GM12878 (cell line): Measurements from ENCODE around the gene MAGIX. TPM values are rescaled to one million over a fixed set of nuclear protein-coding genes. Genes with fewer than 3 reads are reported as not detected.

ENCODE experiments used
- ATAC-seq: fragments of 200-7000 bp; cut with Tn5 transposase; 3 replicates; pipeline ENCODE4 v1.9.1; 2020; ENCODE audit warnings: mild to moderate bottlenecking, moderate library complexity
- BruUV-seq: library from RNA; stranded (reverse); fragments of 400-500 nt; replicated peaks from 2 replicates; lab custom pipeline; 2021; lab: Mats Ljungman, UMichigan
- CTCF ChIA-PET: fragments of 300-600 bp; sonication (Branson Sonifier 250); formaldehyde crosslinking; extraction: SDS; loops from one replicate; lab custom pipeline; 2021; ENCODE audit warnings: inconsistent platforms; lab: Yijun Ruan, JAX
- POLR2A ChIA-PET: fragments of 350-600 bp; formaldehyde crosslinking; extraction: SDS; loops from one replicate; lab custom pipeline; 2021; ENCODE audit warnings: inconsistent platforms; lab: Charles Lee
- RAD21 ChIA-PET: fragments of 300-600 bp; sonication (Branson Sonifier 250); formaldehyde crosslinking; loops from one replicate; lab custom pipeline; 2023; ENCODE audit warnings: antibody characterized with exemption; ENCODE audit not compliant: unreplicated experiment; lab: Charles Lee
- SMC1A ChIA-PET: fragments of 300-600 bp; sonication (Branson Sonifier 250); formaldehyde crosslinking; loops from one replicate; lab custom pipeline; 2023; ENCODE audit not compliant: unreplicated experiment, uncharacterized antibody; lab: Charles Lee
- DNase-seq: peaks from one replicate; pipeline ENCODE4 v3.0.0-alpha.2; 2011; ENCODE audit warnings: low read depth, low spot score
- FAIRE-seq: peaks from 3 replicates; lab custom pipeline; 2011; peaks lifted over from hg19 to GRCh38; lab: Jason Lieb, UNC
- H2AFZ ChIP-seq: 2 replicates; pipeline ENCODE4 v1.6.0; 2011; ENCODE audit warnings: low read depth, low read length, control low read depth; ENCODE audit not compliant: control insufficient read depth
- H3K27ac ChIP-seq: 2 replicates; pipeline ENCODE4 v1.5.1; 2011; ENCODE audit warnings: control low read depth; ENCODE audit not compliant: control insufficient read depth, insufficient read depth
- H3K27me3 ChIP-seq, 2 experiments: replicated peaks in 1 of 2; 2 replicates each; pipeline versions ENCODE4 v1.6.0 to v1.6.1; 2011; ENCODE audit warnings: low read length in 1 of 2; ENCODE audit not compliant: control insufficient read depth in 2 of 2, insufficient read depth in 2 of 2
- H3K36me3 ChIP-seq, 2 experiments: 2 replicates each; pipeline ENCODE4 v1.5.1; 2011; ENCODE audit warnings: low read length in 1 of 2; ENCODE audit not compliant: control insufficient read depth in 2 of 2, insufficient read depth in 2 of 2
- H3K4me1 ChIP-seq: 2 replicates; pipeline ENCODE4 v1.6.1; 2011; ENCODE audit warnings: mild to moderate bottlenecking, low read length, moderate library complexity, mixed read lengths; ENCODE audit not compliant: control insufficient read depth, insufficient read depth
- H3K4me2 ChIP-seq: 2 replicates; pipeline ENCODE4 v1.6.0; 2011; ENCODE audit warnings: control low read depth; ENCODE audit not compliant: control insufficient read depth, insufficient read depth
- H3K4me3 ChIP-seq: fragments of 200-600 bp; sonication (generic); 2 replicates; pipeline ENCODE4 v1.5.1; 2016
- H3K79me2 ChIP-seq: 2 replicates; pipeline ENCODE4 v1.6.0; 2011; ENCODE audit warnings: low read length; ENCODE audit not compliant: control insufficient read depth, insufficient read depth
- H3K9ac ChIP-seq: 2 replicates; pipeline ENCODE4 v1.8.0; 2011; ENCODE audit warnings: low read length, control low read depth, mixed read lengths; ENCODE audit not compliant: control insufficient read depth, insufficient read depth
- H3K9me3 ChIP-seq: replicated peaks from 3 replicates; pipeline ENCODE4 v1.5.1; 2011; ENCODE audit warnings: mild to moderate bottlenecking, low read length; ENCODE audit not compliant: control insufficient read depth, insufficient read depth
- H4K20me1 ChIP-seq: 2 replicates; pipeline ENCODE4 v1.6.0; 2011; ENCODE audit not compliant: control insufficient read depth, insufficient read depth
- BMI1 ChIP-seq: fragments of 450-650 bp; IDR thresholded peaks from 2 replicates; pipeline ENCODE4 v1.6.1; 2016; ENCODE audit warnings: mild to moderate bottlenecking, moderate library complexity, borderline replicate concordance
- CHD2 ChIP-seq: IDR thresholded peaks from 2 replicates; pipeline ENCODE4 v1.6.1; 2011; ENCODE audit warnings: low read depth, low read length, improper control_type of control experiment, borderline replicate concordance
- CUX1 ChIP-seq: IDR thresholded peaks from 2 replicates; pipeline ENCODE4 v1.6.1; 2012; ENCODE audit warnings: improper control_type of control experiment, low read depth, low read length; ENCODE audit not compliant: insufficient replicate concordance
- DPF2 ChIP-seq: fragments of 450-650 bp; IDR thresholded peaks from 2 replicates; pipeline ENCODE4 v1.6.1; 2017; ENCODE audit warnings: mild to moderate bottlenecking
- E4F1 ChIP-seq: fragments of 450-650 bp; IDR thresholded peaks from 2 replicates; pipeline ENCODE4 v1.6.1; 2018; ENCODE audit warnings: borderline replicate concordance, mild to moderate bottlenecking; ENCODE audit not compliant: partially characterized antibody
- EP300 ChIP-seq, 2 experiments: fragments of 150-350 bp in 1 of 2; IDR thresholded peaks; 2 replicates each; pipeline ENCODE4 v1.6.1; 2011 to 2012; ENCODE audit warnings: low read depth in 2 of 2, low read length in 2 of 2, borderline replicate concordance in 1 of 2, improper control_type of control experiment in 1 of 2, inconsistent platforms in 1 of 2; ENCODE audit not compliant: control insufficient read depth in 1 of 2
- IKZF1 ChIP-seq: fragments of 450-650 bp; conservative IDR thresholded peaks from 2 replicates; pipeline ENCODE4 v1.6.1; 2017; ENCODE audit warnings: antibody characterized with exemption, mild to moderate bottlenecking
- MEF2A ChIP-seq: IDR thresholded peaks from 2 replicates; pipeline ENCODE4 v1.6.1; 2011; ENCODE audit warnings: low read depth, mild to moderate bottlenecking, low read length, moderate library complexity; ENCODE audit not compliant: insufficient read depth
- MTA2 ChIP-seq: fragments of 450-650 bp; IDR thresholded peaks from 2 replicates; pipeline ENCODE4 v1.6.1; 2016; ENCODE audit warnings: low read depth, mild to moderate bottlenecking, moderate library complexity
- NR2F1 ChIP-seq: fragments of 450-650 bp; conservative IDR thresholded peaks from 2 replicates; pipeline ENCODE4 v1.6.1; 2017; ENCODE audit warnings: mild to moderate bottlenecking
- RBBP5 ChIP-seq: fragments of 200-600 bp; sonication (generic); conservative IDR thresholded peaks from 2 replicates; pipeline ENCODE4 v1.6.1; 2016
- STAT3 ChIP-seq: IDR thresholded peaks from 2 replicates; pipeline ENCODE4 v1.6.1; 2011; ENCODE audit warnings: low read depth, low read length, improper control_type of control experiment
- SUZ12 ChIP-seq: fragments of 200-600 bp; sonication (generic); IDR thresholded peaks from one replicate; pipeline ENCODE4 v1.6.1; 2018; ENCODE audit warnings: antibody characterized with exemption, mild to moderate bottlenecking; ENCODE audit not compliant: unreplicated experiment
- WRNIP1 ChIP-seq: IDR thresholded peaks from 2 replicates; pipeline ENCODE4 v1.6.1; 2011; ENCODE audit warnings: low read depth, low read length, improper control_type of control experiment, borderline replicate concordance
- YY1 ChIP-seq: IDR thresholded peaks from 2 replicates; pipeline ENCODE4 v1.6.1; 2011; ENCODE audit warnings: low read depth, mild to moderate bottlenecking, low read length
- WGBS: methylation state at CpG from one replicate; pipeline ENCODE4 v1.1.6; 2016; ENCODE audit warnings: low lambda C conversion rate; ENCODE audit not compliant: insufficient replicate concordance, insufficient coverage; ENCODE audit errors: missing lambda C conversion rate; 5-methylcytosine and 5-hydroxymethylcytosine counted together
- in situ Hi-C: fragments of 300-500 bp; cut with MboI; formaldehyde crosslinking; loops from 9 replicates; pipeline ENCODE4 v1.14.3; 2018; ENCODE audit warnings: mixed read lengths
- intact Hi-C: fragments of 100-400 bp; cut with micrococcal nuclease; formaldehyde crosslinking; loops from one replicate; pipeline ENCODE4 v1.14.2; 2022; ENCODE audit not compliant: unreplicated experiment
- polyA plus RNA-seq, 11 experiments: library from polyadenylated mRNA; depleted of rRNA in 4 of 11; unstranded in 6 of 11; stranded (reverse) in 5 of 11; fragments of >200 nt; fragmentation: Nextera tagmentation in 4 of 11; fragmentation: Illumina TruSeq in 1 of 11; extraction: Ambion mirVana in 4 of 11; extraction: Trizol in 1 of 11; gene quantifications; 1 replicate in 1 of 11; 2 replicates in 10 of 11; pipeline versions ENCODE4 v1.2.1 to v1.2.3, GENCODE V29; 2011 to 2016; ENCODE audit warnings: inconsistent platforms in 2 of 11, missing spikeins in 2 of 11, low read depth in 1 of 11
- total RNA-seq, 4 experiments: library from RNA; depleted of rRNA in 3 of 4; stranded (reverse); fragments of >200 nt in 3 of 4; fragmentation: Illumina TruSeq in 1 of 4; extraction: Trizol in 1 of 4; gene quantifications; 2 replicates each; pipeline versions ENCODE4 v1.2.1 to v1.2.3, GENCODE V29; 2013 to 2021

Gene MAGIX
- total and polyA plus RNA-seq, 10 of the 15 experiments (the other 5 are each of a cell fraction or from before 2014, with no cell fraction given) = 0.03 to 2.5 (median 0.82) TPM

GRCh38 chrX:49199906-49200771 is 37.6 kb downstream of the MAGIX start, which contains the start of gene SYP:
Gene SYP, minus strand, starts transcription at chrX:49200193. Its CDS starts 7 bp downstream, at chrX:49200186.
- peak within 1 kb of the TSS; percentile 84 for H2AFZ ChIP-seq
- TF ChIP-seq CUX1 (no peak), NR2F1 (0 out of 2 replicates have a peak, but pooled peaks have one; percentile 43), MTA2 (no peak), E4F1 (no peak), DPF2 (peak; percentile 63; the same call in 1 of the 2 replicates), MEF2A (no peak), CHD2 (no peak), IKZF1 (peak; percentile 79), EP300 (IDR thresholded peaks at IDR 0.05; ENCODE audit: borderline replicate concordance in 1 of 2, control insufficient read depth in 1 of 2, low read depth in 2 of 2, low read length in 2 of 2) (peak in 1 of 2 experiments; percentile 97; a peak in 2 of 4 replicates), RBBP5 (no peak), BMI1 (no peak), WRNIP1 (no peak), STAT3 (no peak), SUZ12 (no peak), YY1 (peak; percentile 90)

More at GRCh38 chrX:49199906-49200771, 37.6 kb downstream of the MAGIX start, which contains the start of gene SYP:
- 27% methylated on average over 46 of the region's 61 CpGs for WGBS
- DNase-seq = no peak
- no peaks in the 10 kb centered on the region for H3K36me3 ChIP-seq
- intact Hi-C loops = no loop called here
- no peaks in the 10 kb centered on the region for H3K9me3 ChIP-seq
- CTCF ChIA-PET = interaction anchor here (0.6 kb wide), 1 partner anchor 37 kb away, joined by 4 read pairs; no protein-coding TSS in a partner anchor
- BruUV-seq = TSS peak; percentile 71
- no peaks in the 10 kb centered on the region for H3K4me1 ChIP-seq
- peak; percentile 99 for ATAC-seq
- SMC1A ChIA-PET = interaction anchor here (1.6 kb wide), 1 partner anchor 9 kb away, joined by 7 read pairs; no protein-coding TSS in a partner anchor
- H3K4me3 ChIP-seq = no peak within 1 kb of the TSS
- FAIRE-seq = no peak
- H4K20me1 ChIP-seq = no peaks in the 10 kb centered on the region
- H3K9ac ChIP-seq = peak within 1 kb of the TSS; percentile 38; the same call in 1 of the 2 replicates
- POLR2A ChIA-PET = interaction anchor here (0.8 to 1.2 kb wide), 2 partner anchors 10 to 69 kb away, joined by 3 to 4 read pairs; no protein-coding TSS in a partner anchor
- peak within 1 kb of the TSS; percentile 81 for H3K4me2 ChIP-seq
- in situ Hi-C loops = no loop called here
- H3K27ac ChIP-seq = peak within 1 kb of the TSS; percentile 24; the same call in 1 of the 2 replicates
- H3K27me3 ChIP-seq = no peaks in the 10 kb centered on the region
- no peaks in the 10 kb centered on the region for H3K79me2 ChIP-seq
- RAD21 ChIA-PET = interaction anchor here (0.8 to 1.2 kb wide), 2 partner anchors 9 to 1367 kb away, joined by 3 read pairs; no protein-coding TSS in a partner anchor
